HepG2 (cell line): ENCODE results near the gene UPK1A. TPM values are rescaled to one million over a fixed set of nuclear protein-coding genes. Genes with fewer than 3 reads are reported as not detected.
A peak's percentile ranks its signal among the peaks of the same experiment; 100 is the strongest.

Source experiments
- ATAC-seq: fragments of 200-7000 bp; cut with Tn5 transposase; 3 replicates; pipeline ENCODE4 v1.9.1; 2020; ENCODE audit warnings: mild to moderate bottlenecking, moderate library complexity
- BruUV-seq: library from RNA; stranded (reverse); fragments of 400-500 nt; replicated peaks from 2 replicates; lab custom pipeline; 2021; lab: Mats Ljungman, UMichigan
- CTCF ChIA-PET: fragments of 300-600 bp; formaldehyde crosslinking; extraction: SDS; loops from one replicate; lab custom pipeline; 2021; ENCODE audit warnings: low total read pairs, inconsistent platforms, low intra/inter-chr PET ratio; lab: Yijun Ruan, JAX
- POLR2A ChIA-PET: fragments of 350-600 bp; sonication (Branson Sonifier 250); formaldehyde crosslinking; loops from one replicate; lab custom pipeline; 2020; ENCODE audit warnings: antibody characterized with exemption, inconsistent platforms; lab: Yijun Ruan, JAX
- DNase-seq: peaks from one replicate; pipeline ENCODE4 v3.0.0-alpha.2; 2015; ENCODE audit warnings: low spot score
- FAIRE-seq: peaks from 3 replicates; lab custom pipeline; 2011; peaks lifted over from hg19 to GRCh38; lab: Jason Lieb, UNC
- H2AFZ ChIP-seq: one replicate; pipeline ENCODE4 v1.6.1; 2011; ENCODE audit warnings: low read length, inconsistent platforms
- H3K27ac ChIP-seq: fragments of 300-600 bp; 3 replicates; pipeline ENCODE4 v1.8.0; 2011; ENCODE audit warnings: mixed run types, mild to moderate bottlenecking, mixed read lengths, low read length, inconsistent platforms; ENCODE audit not compliant: insufficient read depth; ENCODE audit errors: extremely low read length
- H3K27me3 ChIP-seq, 2 experiments: fragments of 200-600 bp in 1 of 2; 2 replicates in 1 of 2; 3 replicates in 1 of 2; pipeline versions ENCODE4 v1.6.0 to v1.8.0; 2011; ENCODE audit warnings: low read length in 2 of 2, mild to moderate bottlenecking in 2 of 2, moderate library complexity in 2 of 2, inconsistent platforms in 1 of 2; ENCODE audit not compliant: insufficient read depth in 2 of 2, control insufficient read depth in 1 of 2
- H3K36me3 ChIP-seq, 2 experiments: fragments of 200-600 bp in 1 of 2; replicated peaks in 1 of 2; 2 replicates in 1 of 2; 3 replicates in 1 of 2; pipeline versions ENCODE4 v1.5.1 to v1.8.0; 2011; ENCODE audit warnings: low read length in 2 of 2, inconsistent platforms in 1 of 2; ENCODE audit not compliant: insufficient read depth in 2 of 2, control insufficient read depth in 1 of 2
- H3K4me1 ChIP-seq: 2 replicates; pipeline ENCODE4 v1.5.1; 2012; ENCODE audit warnings: low read length, inconsistent platforms; ENCODE audit not compliant: insufficient read depth
- H3K4me2 ChIP-seq: 2 replicates; pipeline ENCODE4 v1.6.0; 2011; ENCODE audit warnings: low read depth, low read length, inconsistent platforms
- H3K4me3 ChIP-seq, 3 experiments: fragments of 200-600 bp in 1 of 3; sonication (generic), shearing (Covaris generic) in 1 of 3; replicated peaks in 1 of 3; 2 replicates each; pipeline ENCODE4 v1.5.1; 2011 to 2016; ENCODE audit warnings: low read length in 3 of 3, inconsistent platforms in 2 of 3, low read depth in 2 of 3, mild to moderate bottlenecking in 2 of 3, control low read depth in 1 of 3, mixed read lengths in 1 of 3; ENCODE audit not compliant: insufficient read depth in 1 of 3
- H3K79me2 ChIP-seq: one replicate; pipeline ENCODE4 v1.6.1; 2011; ENCODE audit warnings: low read length, inconsistent platforms; ENCODE audit not compliant: insufficient read depth
- H3K9ac ChIP-seq: 2 replicates; pipeline ENCODE4 v1.6.0; 2011; ENCODE audit warnings: mild to moderate bottlenecking, low read depth, low read length, inconsistent platforms; ENCODE audit not compliant: insufficient read depth
- H3K9me3 ChIP-seq: 2 replicates; pipeline ENCODE4 v1.5.1; 2012; ENCODE audit warnings: mild to moderate bottlenecking, low read length
- H4K20me1 ChIP-seq: 2 replicates; pipeline ENCODE4 v1.6.0; 2011; ENCODE audit warnings: inconsistent platforms, mild to moderate bottlenecking, low read length, moderate library complexity; ENCODE audit not compliant: insufficient read depth
- ATAD3A ChIP-seq: sonication (generic); formaldehyde crosslinking; IDR thresholded peaks from 2 replicates; pipeline ENCODE4 v1.4.0; 2020; ENCODE audit warnings: missing genetic modification reagents
- CEBPB ChIP-seq: IDR thresholded peaks from 2 replicates; pipeline ENCODE4 v1.6.1; 2011; ENCODE audit warnings: low read depth, low read length, improper control_type of control experiment, borderline replicate concordance
- CEBPG ChIP-seq: IDR thresholded peaks from 2 replicates; pipeline ENCODE4 v1.6.1; 2016
- CTCF ChIP-seq: sonication (generic); formaldehyde crosslinking; IDR thresholded peaks from 2 replicates; pipeline ENCODE4 v1.5.0; 2020; ENCODE audit warnings: mild to moderate bottlenecking, missing genetic modification reagents, moderate library complexity
- ZNF256 ChIP-seq: sonication (generic); formaldehyde crosslinking; conservative IDR thresholded peaks from 2 replicates; pipeline ENCODE4 v1.4.0; 2020; ENCODE audit warnings: missing genetic modification reagents
- ZNF263 ChIP-seq: sonication (generic); formaldehyde crosslinking; IDR thresholded peaks from 2 replicates; pipeline ENCODE4 v1.4.0; 2020; ENCODE audit warnings: missing genetic modification reagents
- ZNF768 ChIP-seq: sonication (generic); formaldehyde crosslinking; IDR thresholded peaks from 2 replicates; pipeline ENCODE4 v1.4.0; 2020; ENCODE audit warnings: missing genetic modification reagents
- WGBS: methylation state at CpG from one replicate; pipeline ENCODE4 v1.1.6; 2017; ENCODE audit warnings: low lambda C conversion rate; 5-methylcytosine and 5-hydroxymethylcytosine counted together
- in situ Hi-C: cut with HindIII; loops from 2 replicates; pipeline ENCODE4 v1.10.0; 2017; ENCODE audit warnings: low pct_unique_long_range_greater_than_20kb; ENCODE audit not compliant: extremely low pct_ligation_motif_present
- intact Hi-C: fragments of 100-400 bp; cut with micrococcal nuclease; formaldehyde crosslinking; loops from one replicate; pipeline ENCODE4 v1.10.0; 2022; ENCODE audit not compliant: unreplicated experiment
- polyA plus RNA-seq, 8 experiments: library from polyadenylated mRNA; depleted of rRNA in 3 of 8; stranded (reverse) in 7 of 8; unstranded in 1 of 8; fragments of >200 nt; fragmentation: Illumina TruSeq in 4 of 8; extraction: Trizol in 4 of 8; gene quantifications; 2 replicates each; pipeline versions ENCODE4 v1.2.1 to v1.2.3, GENCODE V29; 2011 to 2016; ENCODE audit warnings: low read depth in 4 of 8, missing spikeins in 1 of 8, mixed read lengths in 1 of 8; ENCODE audit not compliant: insufficient read depth in 1 of 8
- total RNA-seq, 5 experiments: library from RNA; depleted of rRNA; stranded (reverse); fragments of >200 nt; fragmentation: Illumina TruSeq; extraction: Trizol; gene quantifications; 2 replicates each; pipeline ENCODE4 v1.2.3, GENCODE V29; 2016; ENCODE audit warnings: low read depth in 1 of 5

UPK1A gene
- total and polyA plus RNA-seq, 2 of the 13 experiments (the other 11 are each of a cell fraction or from before 2014, with no cell fraction given) = 2.9 TPM; not detected in 1

DNA sequence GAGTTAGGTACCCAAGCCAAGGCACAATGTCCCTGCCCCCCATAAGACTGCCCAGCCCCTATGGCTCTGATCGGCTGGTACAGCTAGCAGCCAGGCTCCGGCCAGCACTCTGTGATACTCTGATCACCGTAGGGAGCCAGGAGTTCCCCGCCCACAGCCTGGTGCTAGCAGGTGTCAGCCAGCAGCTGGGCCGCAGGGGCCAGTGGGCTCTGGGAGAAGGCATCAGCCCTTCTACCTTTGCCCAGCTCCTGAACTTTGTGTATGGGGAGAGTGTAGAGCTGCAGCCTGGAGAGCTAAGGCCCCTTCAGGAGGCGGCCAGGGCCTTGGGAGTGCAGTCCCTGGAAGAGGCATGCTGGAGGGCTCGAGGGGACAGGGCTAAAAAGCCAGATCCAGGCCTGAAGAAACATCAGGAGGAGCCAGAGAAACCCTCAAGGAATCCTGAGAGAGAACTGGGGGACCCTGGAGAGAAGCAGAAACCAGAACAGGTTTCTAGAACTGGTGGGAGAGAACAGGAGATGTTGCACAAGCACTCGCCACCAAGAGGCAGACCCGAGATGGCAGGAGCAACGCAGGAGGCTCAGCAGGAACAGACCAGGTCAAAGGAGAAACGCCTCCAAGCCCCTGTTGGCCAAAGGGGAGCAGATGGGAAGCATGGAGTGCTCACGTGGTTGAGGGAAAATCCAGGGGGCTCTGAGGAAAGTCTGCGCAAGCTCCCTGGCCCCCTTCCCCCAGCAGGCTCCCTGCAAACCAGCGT is 48.5 kb downstream of the UPK1A start:
- ChIA-PET POLR2A (interaction anchor here (5.0 kb wide), 1 partner anchor 12 kb away, joined by 23 read pairs; no protein-coding TSS in a partner anchor), CTCF (interaction anchor here (7.0 kb wide), 1 partner anchor 21 kb away, joined by 201 read pairs; no protein-coding TSS in a partner anchor)
- Histone ChIP-seq H3K27ac (no peak overlapping the region), H3K4me2 (no peak overlapping the region), H3K4me3 (peak overlapping the region in 1 of 3 experiments; percentile 91; a peak in 1 of 6 replicates), H3K4me1 (peaks cover 28% of the 10 kb centered on the region), H3K79me2 (peaks cover 15% of the 10 kb centered on the region), H4K20me1 (peaks cover 8% of the 10 kb centered on the region), H3K9ac (no peak overlapping the region), H3K36me3 (peaks cover 0 to 1% of the 10 kb centered on the region in 2 experiments; a peak in 1 of 5 replicates), H2AFZ (no peak overlapping the region), H3K27me3 (no peaks in the 10 kb centered on the region), H3K9me3 (no peaks in the 10 kb centered on the region)
- no TSS peak for BruUV-seq
- DNase-seq (peak; percentile 33), ATAC-seq (no peak), FAIRE-seq (peak; percentile 47)
- intact Hi-C loops = no loop called here
- TF ChIP-seq ZNF256 (CRISPR knock-in tag) (no peak), CEBPG (CRISPR knock-in tag) (peak; percentile 55; the same call in 1 of the 2 replicates), CEBPB (peak; percentile 69; the same call in 1 of the 2 replicates), ZNF768 (CRISPR knock-in tag) (peak; percentile 35; the same call in 1 of the 2 replicates), CTCF (peak; percentile 38; the same call in 1 of the 2 replicates), ATAD3A (no peak), ZNF263 (CRISPR knock-in tag) (peak; percentile 26; the same call in 1 of the 2 replicates)
- in situ Hi-C loops = loop anchor here (5.0 kb wide), 1 partner anchor 167 kb away; the partner anchor contains the start of gene TMEM147
- WGBS = 44% methylated on average over 10 of the region's 14 CpGs
